Measurements from ENCODE around the gene KIAA1217.

Gene KIAA1217

GRCh38 chr10:24397662-24398061 is 188.7 kb downstream of the KIAA1217 start:
- H3K79me2 ChIP-seq (ENCODE audit: insufficient read depth, low read depth), result no peaks in the 10 kb centered on the region
- no peak overlapping the region for H3K27ac ChIP-seq
- H3K27me3 ChIP-seq (ENCODE audit: insufficient read depth, low read depth), result no peaks in the 10 kb centered on the region
- H4K20me1 ChIP-seq (ENCODE audit: insufficient read depth), result no peaks in the 10 kb centered on the region
- no peak overlapping the region for H2AFZ ChIP-seq (ENCODE audit: low read depth)
- no peak overlapping the region for H3K4me2 ChIP-seq
- no peak overlapping the region for H3K9ac ChIP-seq
- TF ChIP-seq CTCF (conservative IDR thresholded peaks at IDR 0.05; ENCODE audit: low read depth, low read length), result no peak
- H3K36me3 ChIP-seq (ENCODE audit: insufficient read depth), result no peaks in the 10 kb centered on the region
- H3K4me1 ChIP-seq (ENCODE audit: low read depth, poor library complexity, severe bottlenecking), result no peaks in the 10 kb centered on the region
- H3K4me3 ChIP-seq (IDR thresholded peaks at IDR 0.05; ENCODE audit: insufficient read depth, low read depth, low read length), result no peak overlapping the region

- Histone ChIP-seq H3K4me3 (IDR thresholded peaks at IDR 0.05; ENCODE audit: insufficient read depth, low read depth, low read length) (no peak overlapping the region), H3K27me3 (ENCODE audit: insufficient read depth, low read depth) (no peaks in the 10 kb centered on the region), H3K79me2 (ENCODE audit: insufficient read depth, low read depth) (no peaks in the 10 kb centered on the region), H3K9ac (no peak overlapping the region), H2AFZ (ENCODE audit: low read depth) (no peak overlapping the region), H3K4me2 (no peak overlapping the region), H3K36me3 (ENCODE audit: insufficient read depth) (no peaks in the 10 kb centered on the region), H4K20me1 (ENCODE audit: insufficient read depth) (no peaks in the 10 kb centered on the region), H3K27ac (no peak overlapping the region), H3K4me1 (ENCODE audit: low read depth, poor library complexity, severe bottlenecking) (no peaks in the 10 kb centered on the region)
- TF ChIP-seq CTCF (conservative IDR thresholded peaks at IDR 0.05; ENCODE audit: low read depth, low read length), result no peak
Observed at GRCh38 chr10:24404567-24404966, 195.6 kb downstream of the KIAA1217 start.

GRCh38 chr10:24405635-24406034 is 196.7 kb downstream of the KIAA1217 start:
- H3K27ac ChIP-seq, result no peak overlapping the region
- H3K79me2 ChIP-seq (ENCODE audit: insufficient read depth, low read depth), result no peaks in the 10 kb centered on the region
- H3K4me3 ChIP-seq (IDR thresholded peaks at IDR 0.05; ENCODE audit: insufficient read depth, low read depth, low read length), result no peak overlapping the region
- H3K36me3 ChIP-seq (ENCODE audit: insufficient read depth), result no peaks in the 10 kb centered on the region
- H4K20me1 ChIP-seq (ENCODE audit: insufficient read depth), result no peaks in the 10 kb centered on the region
- H2AFZ ChIP-seq (ENCODE audit: low read depth), result no peak overlapping the region
- no peak overlapping the region for H3K9ac ChIP-seq
- TF ChIP-seq CTCF (conservative IDR thresholded peaks at IDR 0.05; ENCODE audit: low read depth, low read length), result no peak
- no peaks in the 10 kb centered on the region for H3K4me1 ChIP-seq (ENCODE audit: low read depth, poor library complexity, severe bottlenecking)
- H3K4me2 ChIP-seq, result no peak overlapping the region
- no peaks in the 10 kb centered on the region for H3K27me3 ChIP-seq (ENCODE audit: insufficient read depth, low read depth)

GRCh38 chr10:24406809-24407483 is 198.0 kb downstream of the KIAA1217 start:
- no peak overlapping the region for H3K4me2 ChIP-seq
- no peaks in the 10 kb centered on the region for H3K27me3 ChIP-seq (ENCODE audit: insufficient read depth, low read depth)
- H3K36me3 ChIP-seq (ENCODE audit: insufficient read depth), result no peaks in the 10 kb centered on the region
- no peaks in the 10 kb centered on the region for H3K4me1 ChIP-seq (ENCODE audit: low read depth, poor library complexity, severe bottlenecking)
- no peak overlapping the region for H3K27ac ChIP-seq
- no peak overlapping the region for H3K9ac ChIP-seq
- no peak overlapping the region for H2AFZ ChIP-seq (ENCODE audit: low read depth)
- H4K20me1 ChIP-seq (ENCODE audit: insufficient read depth), result no peaks in the 10 kb centered on the region
- no peak for TF ChIP-seq CTCF (conservative IDR thresholded peaks at IDR 0.05; ENCODE audit: low read depth, low read length)
- no peaks in the 10 kb centered on the region for H3K79me2 ChIP-seq (ENCODE audit: insufficient read depth, low read depth)
- no peak overlapping the region for H3K4me3 ChIP-seq (IDR thresholded peaks at IDR 0.05; ENCODE audit: insufficient read depth, low read depth, low read length)

All from KMS-11 (cell line).